Measurements from ENCODE around the gene CAMSAP2.

DNA sequence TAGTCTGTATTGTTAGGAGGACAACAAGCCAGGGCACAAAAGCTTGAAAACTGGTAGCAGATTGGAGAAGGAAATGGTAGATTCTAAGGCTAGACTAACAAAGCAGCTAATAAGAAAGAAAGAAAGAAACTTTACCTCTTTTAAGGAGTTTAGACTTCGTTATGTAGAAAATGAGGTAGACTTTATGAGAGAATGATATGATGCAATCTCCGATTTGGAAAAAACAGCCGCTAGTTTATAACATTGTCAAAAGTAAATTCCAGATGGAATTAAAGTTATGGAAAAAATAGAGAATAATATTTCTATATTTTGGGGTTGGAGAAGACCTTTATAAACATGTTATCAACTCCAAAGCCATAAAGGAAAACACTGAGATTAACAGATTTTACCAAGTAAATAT is 67.0 kb downstream of the CAMSAP2 start:
- TF ChIP-seq, protein P1, sequence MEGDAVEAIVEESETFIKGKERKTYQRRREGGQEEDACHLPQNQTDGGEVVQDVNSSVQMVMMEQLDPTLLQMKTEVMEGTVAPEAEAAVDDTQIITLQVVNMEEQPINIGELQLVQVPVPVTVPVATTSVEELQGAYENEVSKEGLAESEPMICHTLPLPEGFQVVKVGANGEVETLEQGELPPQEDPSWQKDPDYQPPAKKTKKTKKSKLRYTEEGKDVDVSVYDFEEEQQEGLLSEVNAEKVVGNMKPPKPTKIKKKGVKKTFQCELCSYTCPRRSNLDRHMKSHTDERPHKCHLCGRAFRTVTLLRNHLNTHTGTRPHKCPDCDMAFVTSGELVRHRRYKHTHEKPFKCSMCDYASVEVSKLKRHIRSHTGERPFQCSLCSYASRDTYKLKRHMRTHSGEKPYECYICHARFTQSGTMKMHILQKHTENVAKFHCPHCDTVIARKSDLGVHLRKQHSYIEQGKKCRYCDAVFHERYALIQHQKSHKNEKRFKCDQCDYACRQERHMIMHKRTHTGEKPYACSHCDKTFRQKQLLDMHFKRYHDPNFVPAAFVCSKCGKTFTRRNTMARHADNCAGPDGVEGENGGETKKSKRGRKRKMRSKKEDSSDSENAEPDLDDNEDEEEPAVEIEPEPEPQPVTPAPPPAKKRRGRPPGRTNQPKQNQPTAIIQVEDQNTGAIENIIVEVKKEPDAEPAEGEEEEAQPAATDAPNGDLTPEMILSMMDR (conservative IDR thresholded peaks at IDR 0.05; ENCODE audit: low read depth, low read length), result no peak
- TF ChIP-seq EZH2phosphoT487 (IDR thresholded peaks at IDR 0.05; ENCODE audit: borderline replicate concordance, low read length), result no peak
